ENCODE measurements around the gene MAP1S. TPM values are rescaled to one million over a fixed set of nuclear protein-coding genes. Genes with fewer than 3 reads are reported as not detected.

Gene MAP1S
- total and polyA plus RNA-seq, 2 of the 13 experiments (the other 11 are each of a cell fraction or from before 2014, with no cell fraction given) = 3.8 to 7.3 TPM

DNA sequence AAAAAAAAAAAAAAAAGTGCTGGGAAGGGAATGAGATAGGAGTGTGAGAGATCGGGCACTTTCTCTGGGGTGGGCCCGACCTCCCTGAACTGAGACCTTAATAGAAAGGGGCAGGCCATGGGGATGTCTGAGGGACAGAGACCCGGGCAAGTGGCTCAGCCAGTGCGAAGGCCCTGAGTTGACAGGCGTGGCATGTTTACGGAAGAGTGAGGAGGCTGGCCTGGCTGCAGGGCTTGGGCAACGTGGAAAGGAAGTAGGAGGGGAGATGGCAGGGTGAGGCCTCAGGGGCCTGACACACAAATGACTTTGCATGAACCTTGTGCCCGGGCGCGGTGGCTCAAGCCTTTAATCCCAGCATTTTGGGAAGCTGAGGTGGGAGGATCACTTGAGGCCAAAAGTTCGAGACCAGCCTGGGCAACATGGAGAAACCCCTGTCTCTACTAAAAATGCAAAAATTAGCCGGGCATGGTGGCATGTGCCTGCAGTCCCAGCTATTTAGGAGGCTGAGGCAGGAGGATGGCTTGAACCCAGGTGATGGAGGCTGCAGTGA, 45.9 kb downstream of the MAP1S start (continued):
- TF ChIP-seq TCF7 (IDR thresholded peaks at IDR 0.05; ENCODE audit: low read depth) (peak; percentile 61), PHF8 (CRISPR knock-in tag; IDR thresholded peaks at IDR 0.05) (peak; percentile 27; the same call in 1 of the 2 replicates), ZNF574 (CRISPR knock-in tag; IDR thresholded peaks at IDR 0.05) (peak; percentile 75), ZNF460 (CRISPR knock-in tag; IDR thresholded peaks at IDR 0.05; ENCODE audit: borderline replicate concordance) (no peak), ELF3 (CRISPR knock-in tag; IDR thresholded peaks at IDR 0.05) (peak; percentile 95), ZNF713 (CRISPR knock-in tag; IDR thresholded peaks at IDR 0.05) (no peak), REXO4 (CRISPR knock-in tag; IDR thresholded peaks at IDR 0.05; ENCODE audit: borderline replicate concordance) (no peak), ZNF142 (CRISPR knock-in tag; IDR thresholded peaks at IDR 0.05) (no peak), FOXA3 (CRISPR knock-in tag; IDR thresholded peaks at IDR 0.05) (peak; percentile 89), MEF2D (CRISPR knock-in tag; IDR thresholded peaks at IDR 0.05) (peak; percentile 45; the same call in 1 of the 2 replicates), ZSCAN5A (CRISPR knock-in tag; IDR thresholded peaks at IDR 0.05; ENCODE audit: borderline replicate concordance) (no peak), TEAD3 (CRISPR knock-in tag; optimal IDR thresholded peaks at IDR 0.05; ENCODE audit: borderline replicate concordance) (peak; percentile 80), HOXA3 (CRISPR knock-in tag; IDR thresholded peaks at IDR 0.05) (peak; percentile 85)
- TF ChIP-seq, protein P1, sequence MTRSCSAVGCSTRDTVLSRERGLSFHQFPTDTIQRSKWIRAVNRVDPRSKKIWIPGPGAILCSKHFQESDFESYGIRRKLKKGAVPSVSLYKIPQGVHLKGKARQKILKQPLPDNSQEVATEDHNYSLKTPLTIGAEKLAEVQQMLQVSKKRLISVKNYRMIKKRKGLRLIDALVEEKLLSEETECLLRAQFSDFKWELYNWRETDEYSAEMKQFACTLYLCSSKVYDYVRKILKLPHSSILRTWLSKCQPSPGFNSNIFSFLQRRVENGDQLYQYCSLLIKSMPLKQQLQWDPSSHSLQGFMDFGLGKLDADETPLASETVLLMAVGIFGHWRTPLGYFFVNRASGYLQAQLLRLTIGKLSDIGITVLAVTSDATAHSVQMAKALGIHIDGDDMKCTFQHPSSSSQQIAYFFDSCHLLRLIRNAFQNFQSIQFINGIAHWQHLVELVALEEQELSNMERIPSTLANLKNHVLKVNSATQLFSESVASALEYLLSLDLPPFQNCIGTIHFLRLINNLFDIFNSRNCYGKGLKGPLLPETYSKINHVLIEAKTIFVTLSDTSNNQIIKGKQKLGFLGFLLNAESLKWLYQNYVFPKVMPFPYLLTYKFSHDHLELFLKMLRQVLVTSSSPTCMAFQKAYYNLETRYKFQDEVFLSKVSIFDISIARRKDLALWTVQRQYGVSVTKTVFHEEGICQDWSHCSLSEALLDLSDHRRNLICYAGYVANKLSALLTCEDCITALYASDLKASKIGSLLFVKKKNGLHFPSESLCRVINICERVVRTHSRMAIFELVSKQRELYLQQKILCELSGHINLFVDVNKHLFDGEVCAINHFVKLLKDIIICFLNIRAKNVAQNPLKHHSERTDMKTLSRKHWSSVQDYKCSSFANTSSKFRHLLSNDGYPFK (CRISPR knock-in tag; IDR thresholded peaks at IDR 0.05; ENCODE audit: borderline replicate concordance) = peak; percentile 26; the same call in 1 of the 2 replicates
- TF ChIP-seq, protein P2, sequence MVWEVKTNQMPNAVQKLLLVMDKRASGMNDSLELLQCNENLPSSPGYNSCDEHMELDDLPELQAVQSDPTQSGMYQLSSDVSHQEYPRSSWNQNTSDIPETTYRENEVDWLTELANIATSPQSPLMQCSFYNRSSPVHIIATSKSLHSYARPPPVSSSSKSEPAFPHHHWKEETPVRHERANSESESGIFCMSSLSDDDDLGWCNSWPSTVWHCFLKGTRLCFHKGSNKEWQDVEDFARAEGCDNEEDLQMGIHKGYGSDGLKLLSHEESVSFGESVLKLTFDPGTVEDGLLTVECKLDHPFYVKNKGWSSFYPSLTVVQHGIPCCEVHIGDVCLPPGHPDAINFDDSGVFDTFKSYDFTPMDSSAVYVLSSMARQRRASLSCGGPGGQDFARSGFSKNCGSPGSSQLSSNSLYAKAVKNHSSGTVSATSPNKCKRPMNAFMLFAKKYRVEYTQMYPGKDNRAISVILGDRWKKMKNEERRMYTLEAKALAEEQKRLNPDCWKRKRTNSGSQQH (CRISPR knock-in tag; IDR thresholded peaks at IDR 0.05; ENCODE audit: low read depth) = 0 out of 2 replicates have a peak, but pooled peaks have one; percentile 58
